ENCODE results near the gene SFTPB. TPM values are rescaled to one million over a fixed set of nuclear protein-coding genes. Genes with fewer than 3 reads are reported as not detected.

The SFTPB gene
- total RNA-seq, 2 experiments from 2014 or later: not detected

Other genes starting within 250 kb of the SFTPB start
- gene SH2D6, start 249.5 kb downstream of the SFTPB start, total RNA-seq: 1 to 10 TPM; 1.7 to 2.2 TPM
- 100 to 1,000 TPM; 226 to 259 TPM for gene MAT2A, start 129.0 kb downstream of the SFTPB start, total RNA-seq
- 10 to 100 TPM; 20.1 to 22.2 TPM for gene GGCX, start 106.7 kb downstream of the SFTPB start, total RNA-seq
- 100 to 1,000 TPM in 1 of 2 experiments, 10 to 100 TPM in 1; 98.3 to 106 TPM for gene VAMP8, start 90.6 kb downstream of the SFTPB start, total RNA-seq
- 10 to 100 TPM; 21.4 to 26.7 TPM for gene VAMP5, start 83.8 kb downstream of the SFTPB start, total RNA-seq
- 100 to 1,000 TPM; 113 to 140 TPM for gene RNF181, start 72.5 kb downstream of the SFTPB start, total RNA-seq
- 1 to 10 TPM; 1.3 to 2.5 TPM for gene TMEM150A, start 65.5 kb downstream of the SFTPB start, total RNA-seq
- gene C2orf68, start 56.1 kb downstream of the SFTPB start, total RNA-seq: 10 to 100 TPM; 33.7 to 47.2 TPM
- 10 to 100 TPM; 81.2 to 95.3 TPM for gene USP39, start 52.0 kb downstream of the SFTPB start, total RNA-seq
- 10 to 100 TPM; 18.9 to 21.6 TPM for gene GNLY, start 26.2 kb upstream of the SFTPB start, total RNA-seq
- not detected for gene ATOH8, start 85.8 kb upstream of the SFTPB start, total RNA-seq
- gene ST3GAL5, start 220.8 kb upstream of the SFTPB start, total RNA-seq: 1 to 10 TPM; 6.2 to 7.3 TPM

Data from activated CD4-positive, alpha-beta T cell treated with anti-CD3 and anti-CD28 coated beads for 36 hours (primary cell).